ENCODE results near the gene EPM2A. TPM values are rescaled to one million over a fixed set of nuclear protein-coding genes. Genes with fewer than 3 reads are reported as not detected.
A peak's percentile ranks its signal among the peaks of the same experiment; 100 is the strongest.

The EPM2A gene
- total and polyA plus RNA-seq, 2 donors (not counting 1 experiment from before 2014, with no cell fraction given) = 4.1 to 8.3 TPM

DNA sequence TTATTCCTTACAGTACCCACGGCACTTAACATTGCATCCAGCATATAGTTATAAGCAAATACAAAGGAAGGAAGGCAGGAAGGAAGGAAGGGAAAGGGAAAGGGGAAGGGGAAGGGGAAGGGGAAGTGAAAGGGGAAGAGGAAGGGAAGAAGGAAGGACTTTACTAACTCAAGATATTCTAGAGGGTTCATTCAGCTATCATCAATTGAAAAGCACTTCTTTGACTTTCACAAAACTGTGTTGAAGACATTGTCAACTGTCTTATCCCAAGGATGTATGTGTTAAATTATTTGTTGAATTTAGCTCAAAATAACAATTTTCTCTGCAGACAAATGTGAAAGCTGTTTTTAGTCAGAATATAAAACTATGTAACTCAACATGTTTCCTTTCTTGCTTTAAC is 87.7 kb downstream of the EPM2A start:
- H3K4me3 ChIP-seq (replicated peaks in 1 of 4; ENCODE audit: control extremely low read depth in 1 of 4, insufficient read depth in 1 of 4, low read depth in 3 of 4, low read length in 4 of 4) = no peak overlapping the region
- H3K9me3 ChIP-seq (ENCODE audit: control insufficient read depth, insufficient read depth, low read depth, low read length) = no peaks in the 10 kb centered on the region
- H4K20me1 ChIP-seq (ENCODE audit: control insufficient read depth, extremely low read depth, insufficient read depth, low read length) = no peaks in the 10 kb centered on the region
- H3K9ac ChIP-seq (ENCODE audit: insufficient read depth, low read length) = no peak overlapping the region
- no peak overlapping the region for H2AFZ ChIP-seq (ENCODE audit: low read length)
- H3K27ac ChIP-seq (ENCODE audit: insufficient read depth, low read length) = no peak overlapping the region
- TF ChIP-seq EZH2 (IDR thresholded peaks at IDR 0.05; ENCODE audit: low read length, missing control alignments) = no peak
- TF ChIP-seq, protein P1, sequence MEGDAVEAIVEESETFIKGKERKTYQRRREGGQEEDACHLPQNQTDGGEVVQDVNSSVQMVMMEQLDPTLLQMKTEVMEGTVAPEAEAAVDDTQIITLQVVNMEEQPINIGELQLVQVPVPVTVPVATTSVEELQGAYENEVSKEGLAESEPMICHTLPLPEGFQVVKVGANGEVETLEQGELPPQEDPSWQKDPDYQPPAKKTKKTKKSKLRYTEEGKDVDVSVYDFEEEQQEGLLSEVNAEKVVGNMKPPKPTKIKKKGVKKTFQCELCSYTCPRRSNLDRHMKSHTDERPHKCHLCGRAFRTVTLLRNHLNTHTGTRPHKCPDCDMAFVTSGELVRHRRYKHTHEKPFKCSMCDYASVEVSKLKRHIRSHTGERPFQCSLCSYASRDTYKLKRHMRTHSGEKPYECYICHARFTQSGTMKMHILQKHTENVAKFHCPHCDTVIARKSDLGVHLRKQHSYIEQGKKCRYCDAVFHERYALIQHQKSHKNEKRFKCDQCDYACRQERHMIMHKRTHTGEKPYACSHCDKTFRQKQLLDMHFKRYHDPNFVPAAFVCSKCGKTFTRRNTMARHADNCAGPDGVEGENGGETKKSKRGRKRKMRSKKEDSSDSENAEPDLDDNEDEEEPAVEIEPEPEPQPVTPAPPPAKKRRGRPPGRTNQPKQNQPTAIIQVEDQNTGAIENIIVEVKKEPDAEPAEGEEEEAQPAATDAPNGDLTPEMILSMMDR (conservative IDR thresholded peaks at IDR 0.05 in 1 of 2, IDR thresholded peaks at IDR 0.05 in 1 of 2; ENCODE audit: low read depth in 1 of 2, low read length in 2 of 2) = no peak
- H3K79me2 ChIP-seq (ENCODE audit: control insufficient read depth, insufficient read depth, low read length) = no peaks in the 10 kb centered on the region
- H3K4me2 ChIP-seq (ENCODE audit: extremely low read depth, insufficient read depth, low read length) = no peak overlapping the region
- no peak for DNase-seq (ENCODE audit: low read depth in 2 of 2)
- no peaks in the 10 kb centered on the region for H3K4me1 ChIP-seq (ENCODE audit: control insufficient read depth, extremely low read depth, insufficient read depth, low read length)
- no peaks in the 10 kb centered on the region for H3K27me3 ChIP-seq (ENCODE audit: control insufficient read depth, insufficient read depth, low read length)
- H3K36me3 ChIP-seq (ENCODE audit: control insufficient read depth, insufficient read depth, low read length) = no peaks in the 10 kb centered on the region

DNA sequence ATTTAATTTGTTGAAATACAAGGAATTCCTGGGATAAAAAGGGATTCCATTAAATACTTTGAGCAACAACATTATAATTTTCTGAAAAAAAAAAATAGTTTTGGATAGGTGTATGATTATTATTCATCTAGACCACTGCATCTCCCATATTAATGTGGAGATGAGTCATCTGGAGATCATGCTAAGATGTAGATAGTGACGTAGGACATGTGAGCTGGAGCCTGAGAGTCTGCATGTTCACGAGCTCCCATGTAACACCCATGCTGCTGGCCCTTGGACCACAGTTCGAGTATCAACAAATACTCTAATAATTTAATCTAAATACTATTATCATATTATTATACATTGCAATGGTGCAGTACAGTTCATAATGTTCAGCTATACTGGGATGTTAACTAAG is 91.6 kb downstream of the EPM2A start:
- no peak overlapping the region for H3K9ac ChIP-seq (ENCODE audit: insufficient read depth, low read length)
- H3K4me2 ChIP-seq (ENCODE audit: extremely low read depth, insufficient read depth, low read length) = no peak overlapping the region
- H3K27ac ChIP-seq (ENCODE audit: insufficient read depth, low read length) = no peak overlapping the region
- H3K27me3 ChIP-seq (ENCODE audit: control insufficient read depth, insufficient read depth, low read length) = no peaks in the 10 kb centered on the region
- H3K4me3 ChIP-seq (replicated peaks in 1 of 4; ENCODE audit: control extremely low read depth in 1 of 4, insufficient read depth in 1 of 4, low read depth in 3 of 4, low read length in 4 of 4) = no peak overlapping the region
- H2AFZ ChIP-seq (ENCODE audit: low read length) = no peak overlapping the region
- H3K9me3 ChIP-seq (ENCODE audit: control insufficient read depth, insufficient read depth, low read depth, low read length) = no peaks in the 10 kb centered on the region
- no peaks in the 10 kb centered on the region for H3K36me3 ChIP-seq (ENCODE audit: control insufficient read depth, insufficient read depth, low read length)
- DNase-seq (ENCODE audit: low read depth in 2 of 2) = peak; percentile 39 to 70
- H3K4me1 ChIP-seq (ENCODE audit: control insufficient read depth, extremely low read depth, insufficient read depth, low read length) = no peaks in the 10 kb centered on the region
- TF ChIP-seq, protein P1 (conservative IDR thresholded peaks at IDR 0.05 in 1 of 2, IDR thresholded peaks at IDR 0.05 in 1 of 2; ENCODE audit: low read depth in 1 of 2, low read length in 2 of 2) = no peak
- TF ChIP-seq EZH2 (IDR thresholded peaks at IDR 0.05; ENCODE audit: low read length, missing control alignments) = no peak
- no peaks in the 10 kb centered on the region for H4K20me1 ChIP-seq (ENCODE audit: control insufficient read depth, extremely low read depth, insufficient read depth, low read length)
- H3K79me2 ChIP-seq (ENCODE audit: control insufficient read depth, insufficient read depth, low read length) = no peaks in the 10 kb centered on the region

DNA sequence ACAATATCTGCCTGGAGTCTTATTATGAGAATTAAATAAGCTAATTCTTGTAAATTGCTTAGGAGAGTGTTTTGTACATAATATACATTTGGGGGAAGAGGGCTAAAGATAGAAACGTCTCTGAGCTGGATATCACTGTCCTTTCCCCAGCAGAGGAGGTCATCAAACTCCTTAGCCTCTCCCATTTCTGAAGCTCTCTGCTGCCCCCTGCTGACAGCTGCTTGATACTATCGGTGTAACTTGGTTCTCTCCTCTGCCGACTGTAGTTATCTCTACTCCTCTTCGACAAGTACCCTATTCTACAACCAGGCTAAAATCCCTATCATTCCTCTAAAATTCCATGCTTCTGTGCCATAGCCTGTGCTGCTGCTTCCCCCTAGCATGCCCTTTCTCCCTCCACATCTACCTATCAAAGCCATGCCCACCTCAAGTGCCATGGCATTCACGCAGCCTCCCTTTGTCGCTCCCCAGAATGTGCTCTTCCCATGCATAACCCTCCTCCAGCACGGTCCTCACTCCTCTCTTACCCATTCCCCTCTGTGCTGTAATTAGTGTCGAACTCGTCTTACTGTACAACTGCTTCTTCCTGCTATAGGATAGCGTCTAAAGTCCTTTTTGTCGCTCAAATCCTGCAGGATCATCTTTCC is 101.2 kb downstream of the EPM2A start:
- no peaks in the 10 kb centered on the region for H4K20me1 ChIP-seq (ENCODE audit: control insufficient read depth, extremely low read depth, insufficient read depth, low read length)
- H2AFZ ChIP-seq (ENCODE audit: low read length) = peak overlapping the region; percentile 76
- H3K27me3 ChIP-seq (ENCODE audit: control insufficient read depth, insufficient read depth, low read length) = no peaks in the 10 kb centered on the region
- no peak overlapping the region for H3K27ac ChIP-seq (ENCODE audit: insufficient read depth, low read length)
- H3K4me3 ChIP-seq (replicated peaks in 1 of 4; ENCODE audit: control extremely low read depth in 1 of 4, insufficient read depth in 1 of 4, low read depth in 3 of 4, low read length in 4 of 4) = no peak overlapping the region
- no peak for TF ChIP-seq EZH2 (IDR thresholded peaks at IDR 0.05; ENCODE audit: low read length, missing control alignments)
- TF ChIP-seq, protein P1 (conservative IDR thresholded peaks at IDR 0.05 in 1 of 2, IDR thresholded peaks at IDR 0.05 in 1 of 2; ENCODE audit: low read depth in 1 of 2, low read length in 2 of 2) = peak; percentile 93 to 95
- H3K36me3 ChIP-seq (ENCODE audit: control insufficient read depth, insufficient read depth, low read length) = no peaks in the 10 kb centered on the region
- no peaks in the 10 kb centered on the region for H3K4me1 ChIP-seq (ENCODE audit: control insufficient read depth, extremely low read depth, insufficient read depth, low read length)
- no peaks in the 10 kb centered on the region for H3K79me2 ChIP-seq (ENCODE audit: control insufficient read depth, insufficient read depth, low read length)
- DNase-seq (ENCODE audit: low read depth in 2 of 2) = peak; percentile 54 to 84
- H3K4me2 ChIP-seq (ENCODE audit: extremely low read depth, insufficient read depth, low read length) = no peak overlapping the region
- H3K9ac ChIP-seq (ENCODE audit: insufficient read depth, low read length) = no peak overlapping the region
- H3K9me3 ChIP-seq (ENCODE audit: control insufficient read depth, insufficient read depth, low read depth, low read length) = no peaks in the 10 kb centered on the region
